Ovary (tissue), 9 donors: ENCODE data around the gene IDUA. TPM values are rescaled to one million over a fixed set of nuclear protein-coding genes. Genes with fewer than 3 reads are reported as not detected.

Experiments
- DNase-seq, 5 donors: peaks; one replicate each; pipeline ENCODE4 v3.0.0-alpha.2; 2019 to 2020
- H3K27ac ChIP-seq, 2 donors: fragments of 200-600 bp; one replicate each; pipeline versions ENCODE4 v1.5.1 to v1.8.0; 2019 to 2022
- H3K27me3 ChIP-seq: fragments of 200-600 bp; one replicate; pipeline ENCODE4 v1.8.0; 2022
- H3K36me3 ChIP-seq: fragments of 200-600 bp; sonication (generic); one replicate; pipeline ENCODE4 v1.5.1; 2019
- H3K4me1 ChIP-seq: one replicate; pipeline ENCODE4 v1.8.1; 2013; ENCODE audit warnings: mild to moderate bottlenecking, moderate library complexity; ENCODE audit not compliant: insufficient read depth
- H3K4me3 ChIP-seq: fragments of 200-600 bp; sonication (generic); one replicate; pipeline ENCODE4 v1.5.1; 2017
- H3K9me3 ChIP-seq, 2 donors: fragments of 200-600 bp in 1 of 2; sonication (generic) in 1 of 2; one replicate each; pipeline versions ENCODE4 v1.5.1 to v1.8.1; 2013 to 2019; ENCODE audit warnings: mild to moderate bottlenecking in 1 of 2, moderate library complexity in 1 of 2
- CTCF ChIP-seq, 3 donors: fragments of 450-650 bp in 2 of 3; fragments of 200-600 bp in 1 of 3; IDR thresholded peaks; one replicate each; pipeline versions ENCODE4 v1.5.1 to v1.8.0; 2016 to 2022; ENCODE audit warnings: antibody characterized with exemption in 3 of 3, mild to moderate bottlenecking in 1 of 3
- EP300 ChIP-seq: sonication (generic); formaldehyde crosslinking; IDR thresholded peaks from one replicate; pipeline ENCODE4 v1.6.1; 2017; ENCODE audit warnings: antibody characterized with exemption
- POLR2A ChIP-seq: fragments of 450-650 bp; IDR thresholded peaks from one replicate; pipeline ENCODE4 v1.6.1; 2017; ENCODE audit warnings: antibody characterized with exemption, mild to moderate bottlenecking, moderate library complexity
- WGBS, 3 donors: extraction: QIAGEN DNeasy Blood & Tissue Kit in 1 of 3; methylation state at CpG; one replicate each; pipeline versions ENCODE4 v1.1.5 to v1.1.7; 2013 to 2017; 5-methylcytosine and 5-hydroxymethylcytosine counted together
- intact Hi-C, 4 donors: fragments of 100-400 bp; cut with DNase I; formaldehyde crosslinking; loops; one replicate each; pipeline versions ENCODE4 v1.11.0 to v1.15.1; 2022 to 2023
- polyA plus RNA-seq, 2 donors: library from polyadenylated mRNA; stranded (reverse); fragments of 200-250 nt in 1 of 2; fragments of 350-450 nt in 1 of 2; fragmentation: Illumina TruSeq in 1 of 2; extraction: RNeasy Lipid Tissue Mini Kit (QIAGEN cat#74804) in 1 of 2; gene quantifications; one replicate each; pipeline ENCODE4 v1.2.3, GENCODE V29; 2013 to 2014
- total RNA-seq, 7 donors: library from RNA; depleted of rRNA in 2 of 7; stranded (reverse); fragments of >200 nt in 2 of 7; fragmentation: NEBNext Ultra II Directional in 3 of 7; extraction: Animal tissue kit (Norgen Biotek cat#: 25700) in 3 of 7; gene quantifications; one replicate each; pipeline versions ENCODE4 v1.1.0 to v1.2.4, GENCODE V29; 2016 to 2023
- donor health status: DM: no; HTN: no; CAD: no; lungs with moderate emphysema.
- donor health status: DM: no; HTN: no; CAD: no.
- donor health status: Bipolar disorder and iron deficiency.
- donor health status: DM: yes; HTN: yes; CAD: no.
- donor health status: DM: no; HTN: no; CAD: no.
- donor health status: DM: yes; HTN: yes; CAD: no.

The IDUA gene
- total and polyA plus RNA-seq, 9 donors = 3.1 to 49.1 (median 31.8) TPM

- no peak for TF ChIP-seq EP300
- TF ChIP-seq POLR2A = no peak
- TF ChIP-seq CTCF (IDR thresholded peaks at IDR 0.05) = no peak
- Histone ChIP-seq H3K27ac (no peak overlapping the region), H3K27me3 (no peaks in the 10 kb centered on the region), H3K36me3 (no peaks in the 10 kb centered on the region), H3K9me3 (no peaks in the 10 kb centered on the region), H3K4me3 (no peak overlapping the region), H3K4me1 (peaks cover 14% of the 10 kb centered on the region)
- 94 to 96% (median 94%) methylated on average over 56 to 58 of the region's 58 CpGs for WGBS, 3 donors
- intact Hi-C loops = loop anchor here in 3 of 4 donors (5.0 to 10.0 kb wide), 3 partner anchors 245 to 255 kb away; no protein-coding TSS in a partner anchor
- peak in 1 of 5 donors; percentile 36 for DNase-seq
Observed at GRCh38 chr4:989722-990471, 3.1 kb downstream of the IDUA start.

- Histone ChIP-seq H3K27ac (no peak overlapping the region), H3K27me3 (no peaks in the 10 kb centered on the region), H3K4me3 (no peak overlapping the region), H3K9me3 (no peaks in the 10 kb centered on the region), H3K4me1 (peaks cover 13% of the 10 kb centered on the region), H3K36me3 (no peaks in the 10 kb centered on the region)
- DNase-seq = no peak
- 91 to 94% (median 91%) methylated on average over 25 to 26 of the region's 26 CpGs for WGBS, 3 donors
- intact Hi-C loops = no loop called here
- TF ChIP-seq POLR2A = no peak
- no peak for TF ChIP-seq EP300
- TF ChIP-seq CTCF (IDR thresholded peaks at IDR 0.05) = no peak
Observed at GRCh38 chr4:990746-991367, 4.0 kb downstream of the IDUA start.

- no peaks in the 10 kb centered on the region for H3K9me3 ChIP-seq
- intact Hi-C loops = no loop called here
- no peak overlapping the region for H3K27ac ChIP-seq
- peaks cover 10% of the 10 kb centered on the region for H3K4me1 ChIP-seq
- H3K27me3 ChIP-seq = no peaks in the 10 kb centered on the region
- WGBS, 3 donors = 91 to 94% (median 93%) methylated on average over 48 to 50 of the region's 50 CpGs
- no peaks in the 10 kb centered on the region for H3K36me3 ChIP-seq
- no peak overlapping the region for H3K4me3 ChIP-seq
- TF ChIP-seq EP300 (no peak), POLR2A (no peak), CTCF (IDR thresholded peaks at IDR 0.05) (no peak)
- peak in 1 of 5 donors; percentile 36 for DNase-seq
Observed at GRCh38 chr4:991451-992296, 4.8 kb downstream of the IDUA start.

- Histone ChIP-seq H3K9me3 (no peaks in the 10 kb centered on the region), H3K27me3 (no peaks in the 10 kb centered on the region), H3K4me1 (peaks cover 8% of the 10 kb centered on the region), H3K27ac (no peak overlapping the region), H3K4me3 (no peak overlapping the region), H3K36me3 (no peaks in the 10 kb centered on the region)
- peak in 1 of 5 donors; percentile 50 for DNase-seq
- TF ChIP-seq CTCF (IDR thresholded peaks at IDR 0.05) = no peak
- no peak for TF ChIP-seq EP300
- TF ChIP-seq POLR2A = no peak
- intact Hi-C loops = no loop called here
- 52 to 78% (median 59%) methylated on average over 23 to 25 of the region's 25 CpGs for WGBS, 3 donors
Observed at GRCh38 chr4:992297-993110, 5.7 kb downstream of the IDUA start.
